ENCODE results near the gene CYSLTR2.

- TF ChIP-seq CTCF (IDR thresholded peaks at IDR 0.05): no peak
- no peak for TF ChIP-seq POLR2A (IDR thresholded peaks at IDR 0.05)
- no peak for TF ChIP-seq POLR2AphosphoS5 (IDR thresholded peaks at IDR 0.05)
Observed at GRCh38 chr13:48655291-48655690, 1.6 kb downstream of the CYSLTR2 start.

Data from upper lobe of left lung (tissue), 4 donors.